ENCODE data around the gene SH3PXD2A.

Gene SH3PXD2A

DNA sequence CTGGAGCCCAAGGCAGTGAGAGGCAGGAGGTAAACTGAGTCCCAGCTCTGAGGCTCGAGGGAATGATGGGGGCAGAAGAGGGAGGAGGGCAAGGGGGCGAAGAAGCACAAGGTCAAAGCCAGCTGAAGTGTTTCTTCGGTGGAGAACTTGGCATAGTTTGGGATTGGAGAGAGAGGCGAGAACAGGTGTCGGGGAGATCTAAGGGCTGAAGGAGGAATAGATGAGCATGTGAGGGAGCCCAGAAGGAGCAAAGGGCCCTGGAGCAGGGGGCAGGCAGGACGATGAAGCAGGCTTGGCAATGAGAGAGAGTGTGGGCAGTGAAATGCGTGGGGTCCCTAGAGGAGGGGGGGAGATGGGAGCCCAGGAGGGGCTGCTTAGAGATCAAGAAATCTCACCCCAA, 35.9 kb downstream of the SH3PXD2A start:
- Histone ChIP-seq H3K4me2 (ENCODE audit: low read length) (no peak overlapping the region), H3K9ac (no peak overlapping the region), H3K27ac (no peak overlapping the region), H3K27me3 (ENCODE audit: control insufficient read depth, insufficient read depth, low read length) (no peaks in the 10 kb centered on the region), H3K4me1 (peaks cover 2% of the 10 kb centered on the region), H3K9me3 (ENCODE audit: control insufficient read depth, low read length) (no peaks in the 10 kb centered on the region), H3K79me2 (no peaks in the 10 kb centered on the region), H3K36me3 (ENCODE audit: control insufficient read depth, insufficient read depth, low read length) (no peaks in the 10 kb centered on the region), H3K4me3 (ENCODE audit: low read depth, low read length) (no peak overlapping the region), H2AFZ (no peak overlapping the region)
- no peak for TF ChIP-seq CTCF (IDR thresholded peaks at IDR 0.05)

DNA sequence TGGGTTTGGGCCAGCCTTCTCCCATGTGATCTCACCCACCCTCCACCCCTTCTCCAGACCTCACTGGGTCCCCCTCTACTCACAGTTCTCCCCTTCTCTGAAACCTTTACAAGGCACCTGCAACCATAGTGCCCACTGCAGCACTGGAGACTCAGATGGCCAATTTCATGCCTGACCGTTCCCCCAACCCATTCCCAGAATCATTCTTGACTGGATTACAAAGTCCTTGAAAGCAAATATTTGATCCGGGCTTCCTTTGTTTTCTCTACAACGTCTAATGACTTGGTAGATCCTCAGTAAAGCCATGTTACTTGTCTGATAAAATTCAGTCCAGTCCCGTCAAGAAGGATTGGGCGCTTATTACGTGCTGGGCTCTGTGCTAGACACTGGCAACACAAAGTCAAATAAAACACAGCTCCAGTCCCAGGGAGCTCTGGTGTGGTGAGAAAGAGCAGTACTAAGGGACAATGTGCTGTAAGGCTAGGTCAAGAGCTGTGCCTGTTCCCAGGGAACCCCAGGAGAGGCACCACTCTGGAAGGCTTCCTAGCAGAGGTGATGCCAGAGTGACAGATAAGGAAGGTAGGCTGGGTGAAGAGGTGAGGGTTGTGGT, 36.5 kb downstream of the SH3PXD2A start:
- no peaks in the 10 kb centered on the region for H3K36me3 ChIP-seq (ENCODE audit: control insufficient read depth, insufficient read depth, low read length)
- no peaks in the 10 kb centered on the region for H3K9me3 ChIP-seq (ENCODE audit: control insufficient read depth, low read length)
- no peak overlapping the region for H3K4me2 ChIP-seq (ENCODE audit: low read length)
- H2AFZ ChIP-seq: no peak overlapping the region
- H3K79me2 ChIP-seq: no peaks in the 10 kb centered on the region
- H3K9ac ChIP-seq: no peak overlapping the region
- H3K4me3 ChIP-seq (ENCODE audit: low read depth, low read length): no peak overlapping the region
- H3K27ac ChIP-seq: no peak overlapping the region
- H3K4me1 ChIP-seq: peaks cover 2% of the 10 kb centered on the region
- H3K27me3 ChIP-seq (ENCODE audit: control insufficient read depth, insufficient read depth, low read length): no peaks in the 10 kb centered on the region
- no peak for TF ChIP-seq CTCF (IDR thresholded peaks at IDR 0.05)

- Histone ChIP-seq H3K79me2 (no peaks in the 10 kb centered on the region), H3K27me3 (ENCODE audit: control insufficient read depth, insufficient read depth, low read length) (no peaks in the 10 kb centered on the region), H3K9me3 (ENCODE audit: control insufficient read depth, low read length) (no peaks in the 10 kb centered on the region), H3K4me2 (ENCODE audit: low read length) (no peak overlapping the region), H3K9ac (no peak overlapping the region), H2AFZ (no peak overlapping the region), H3K27ac (no peak overlapping the region), H3K4me3 (ENCODE audit: low read depth, low read length) (no peak overlapping the region), H3K36me3 (ENCODE audit: control insufficient read depth, insufficient read depth, low read length) (no peaks in the 10 kb centered on the region), H3K4me1 (peaks cover 2% of the 10 kb centered on the region)
- no peak for TF ChIP-seq CTCF (IDR thresholded peaks at IDR 0.05)
Observed at GRCh38 chr10:103818105-103818504, 37.3 kb downstream of the SH3PXD2A start.

- Histone ChIP-seq H3K9ac (no peak overlapping the region), H3K36me3 (ENCODE audit: control insufficient read depth, insufficient read depth, low read length) (no peaks in the 10 kb centered on the region), H3K79me2 (no peaks in the 10 kb centered on the region), H3K4me3 (ENCODE audit: low read depth, low read length) (no peak overlapping the region), H3K4me2 (ENCODE audit: low read length) (no peak overlapping the region), H3K27me3 (ENCODE audit: control insufficient read depth, insufficient read depth, low read length) (no peaks in the 10 kb centered on the region), H3K27ac (no peak overlapping the region), H3K9me3 (ENCODE audit: control insufficient read depth, low read length) (no peaks in the 10 kb centered on the region), H3K4me1 (peaks cover 2% of the 10 kb centered on the region), H2AFZ (no peak overlapping the region)
- no peak for TF ChIP-seq CTCF (IDR thresholded peaks at IDR 0.05)
Observed at GRCh38 chr10:103816431-103816830, 38.9 kb downstream of the SH3PXD2A start.

Data from parathyroid adenoma (tissue), 2 donors.